ENCODE data around the gene DAB1. TPM values are rescaled to one million over a fixed set of nuclear protein-coding genes. Genes with fewer than 3 reads are reported as not detected.

DAB1 gene
- polyA plus RNA-seq, 3 donors, result not detected

DNA sequence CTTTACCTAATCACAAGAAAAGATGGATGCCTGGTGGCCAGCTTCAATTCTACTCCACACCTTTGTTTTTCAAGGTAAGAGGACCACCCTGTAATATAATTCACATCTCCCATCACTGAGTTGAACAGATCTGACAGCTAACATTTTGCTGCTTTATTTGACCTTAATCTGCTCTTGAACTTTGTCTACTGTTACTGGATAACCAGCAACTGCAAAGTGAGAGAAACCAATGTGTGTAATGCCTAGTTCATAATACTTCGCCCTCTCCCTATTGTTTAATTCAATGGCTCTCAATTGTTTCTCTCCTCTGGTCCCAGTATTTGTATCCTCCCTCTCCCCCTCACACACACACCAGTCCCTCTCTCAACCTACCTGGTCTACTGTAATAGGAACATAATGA is 214.4 kb downstream of the DAB1 start:
- intact Hi-C loops (cut with micrococcal nuclease), result no loop called here
- Histone ChIP-seq H3K4me1 (ENCODE audit: control insufficient read depth in 1 of 2, insufficient read depth in 2 of 2, low read length in 2 of 2) (no peaks in the 10 kb centered on the region), H3K36me3 (replicated peaks in 1 of 2; ENCODE audit: control insufficient read depth in 1 of 2, insufficient read depth in 2 of 2, low read length in 2 of 2) (no peaks in the 10 kb centered on the region), H2AFZ (ENCODE audit: insufficient read depth, low read depth, low read length, poor library complexity, severe bottlenecking) (no peak overlapping the region), H3K27ac (ENCODE audit: low read depth in 1 of 2, low read length in 2 of 2) (no peak overlapping the region), H3K9me3 (replicated peaks in 1 of 2; ENCODE audit: control insufficient read depth in 1 of 2, insufficient read depth in 1 of 2, low read length in 2 of 2) (no peaks in the 10 kb centered on the region), H3K27me3 (ENCODE audit: control insufficient read depth in 2 of 2, insufficient read depth in 2 of 2, low read length in 2 of 2) (no peaks in the 10 kb centered on the region), H3K4me2 (replicated peaks; ENCODE audit: extremely low read depth, low read length, poor library complexity, severe bottlenecking) (no peak overlapping the region), H3K79me2 (ENCODE audit: insufficient read depth, low read length) (no peaks in the 10 kb centered on the region), H4K20me1 (ENCODE audit: insufficient read depth, low read length) (no peaks in the 10 kb centered on the region), H3K4me3 (replicated peaks in 1 of 3; ENCODE audit: low read depth in 2 of 3, low read length in 3 of 3) (no peak overlapping the region), H3K9ac (ENCODE audit: insufficient read depth, low read length, poor library complexity, severe bottlenecking) (no peak overlapping the region)
- H3K27ac Mint-ChIP-seq, result no peak overlapping the region
- H3K27me3 Mint-ChIP-seq (ENCODE audit: low read depth in 3 of 3), result no peaks in the 10 kb centered on the region
- no CpG with 5 or more reads among the region's 1 CpG for WGBS (ENCODE audit: insufficient coverage)
- TF ChIP-seq, protein P1, sequence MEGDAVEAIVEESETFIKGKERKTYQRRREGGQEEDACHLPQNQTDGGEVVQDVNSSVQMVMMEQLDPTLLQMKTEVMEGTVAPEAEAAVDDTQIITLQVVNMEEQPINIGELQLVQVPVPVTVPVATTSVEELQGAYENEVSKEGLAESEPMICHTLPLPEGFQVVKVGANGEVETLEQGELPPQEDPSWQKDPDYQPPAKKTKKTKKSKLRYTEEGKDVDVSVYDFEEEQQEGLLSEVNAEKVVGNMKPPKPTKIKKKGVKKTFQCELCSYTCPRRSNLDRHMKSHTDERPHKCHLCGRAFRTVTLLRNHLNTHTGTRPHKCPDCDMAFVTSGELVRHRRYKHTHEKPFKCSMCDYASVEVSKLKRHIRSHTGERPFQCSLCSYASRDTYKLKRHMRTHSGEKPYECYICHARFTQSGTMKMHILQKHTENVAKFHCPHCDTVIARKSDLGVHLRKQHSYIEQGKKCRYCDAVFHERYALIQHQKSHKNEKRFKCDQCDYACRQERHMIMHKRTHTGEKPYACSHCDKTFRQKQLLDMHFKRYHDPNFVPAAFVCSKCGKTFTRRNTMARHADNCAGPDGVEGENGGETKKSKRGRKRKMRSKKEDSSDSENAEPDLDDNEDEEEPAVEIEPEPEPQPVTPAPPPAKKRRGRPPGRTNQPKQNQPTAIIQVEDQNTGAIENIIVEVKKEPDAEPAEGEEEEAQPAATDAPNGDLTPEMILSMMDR (IDR thresholded peaks at IDR 0.05), result no peak
- H3K4me1 Mint-ChIP-seq, result no peaks in the 10 kb centered on the region
- DNase-seq, result no peak
- no peaks in the 10 kb centered on the region for H3K36me3 Mint-ChIP-seq
- H3K4me3 Mint-ChIP-seq, result no peak overlapping the region
- peaks cover 0 to 8% (median 0%) of the 10 kb centered on the region in 7 donors for H3K9me3 Mint-ChIP-seq

DNA sequence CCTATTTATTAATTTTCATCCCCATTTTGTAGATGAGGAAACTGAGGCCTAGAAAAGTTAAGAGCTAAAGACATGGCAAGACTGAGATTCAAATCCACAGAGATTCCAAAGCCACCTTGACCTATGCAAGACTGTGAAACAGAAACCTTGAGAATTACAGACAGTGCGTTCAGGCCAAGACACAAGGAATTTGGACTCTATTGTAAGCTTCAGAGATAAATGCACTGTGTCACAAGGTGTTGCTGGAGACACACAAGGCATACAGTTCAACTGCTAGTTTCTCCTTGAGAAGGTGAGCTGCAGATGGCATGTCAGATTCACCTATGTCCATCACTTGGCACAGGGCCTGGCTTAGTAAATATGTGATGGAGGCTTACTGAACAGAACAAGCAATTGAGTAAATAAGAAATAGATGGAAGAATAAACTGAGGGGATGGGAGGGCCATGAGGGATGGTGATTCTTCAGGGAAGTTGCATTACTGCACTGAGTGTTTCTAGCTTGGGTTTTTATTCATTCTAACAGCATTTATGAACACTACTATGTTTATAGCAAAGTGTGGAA is 215.0 kb downstream of the DAB1 start:
- TF ChIP-seq, protein P1 (IDR thresholded peaks at IDR 0.05), result no peak
- no peak overlapping the region for H3K4me2 ChIP-seq (replicated peaks; ENCODE audit: extremely low read depth, low read length, poor library complexity, severe bottlenecking)
- Mint-ChIP-seq H3K4me1 (no peaks in the 10 kb centered on the region), H3K36me3 (no peaks in the 10 kb centered on the region), H3K27me3 (ENCODE audit: low read depth in 3 of 3) (no peaks in the 10 kb centered on the region), H3K4me3 (no peak overlapping the region), H3K9me3 (peaks cover 0 to 8% (median 0%) of the 10 kb centered on the region in 7 donors), H3K27ac (no peak overlapping the region)
- no peak overlapping the region for H3K9ac ChIP-seq (ENCODE audit: insufficient read depth, low read length, poor library complexity, severe bottlenecking)
- WGBS (ENCODE audit: insufficient coverage), result 100% methylated on average over 1 of the region's 1 CpG
- no peaks in the 10 kb centered on the region for H3K4me1 ChIP-seq (ENCODE audit: control insufficient read depth in 1 of 2, insufficient read depth in 2 of 2, low read length in 2 of 2)
- H3K79me2 ChIP-seq (ENCODE audit: insufficient read depth, low read length), result no peaks in the 10 kb centered on the region
- H3K27me3 ChIP-seq (ENCODE audit: control insufficient read depth in 2 of 2, insufficient read depth in 2 of 2, low read length in 2 of 2), result no peaks in the 10 kb centered on the region
- H3K36me3 ChIP-seq (replicated peaks in 1 of 2; ENCODE audit: control insufficient read depth in 1 of 2, insufficient read depth in 2 of 2, low read length in 2 of 2), result no peaks in the 10 kb centered on the region
- H4K20me1 ChIP-seq (ENCODE audit: insufficient read depth, low read length), result no peaks in the 10 kb centered on the region
- no peak overlapping the region for H2AFZ ChIP-seq (ENCODE audit: insufficient read depth, low read depth, low read length, poor library complexity, severe bottlenecking)
- DNase-seq, result no peak
- H3K4me3 ChIP-seq (replicated peaks in 1 of 3; ENCODE audit: low read depth in 2 of 3, low read length in 3 of 3), result no peak overlapping the region
- no peak overlapping the region for H3K27ac ChIP-seq (ENCODE audit: low read depth in 1 of 2, low read length in 2 of 2)
- intact Hi-C loops (cut with micrococcal nuclease), result no loop called here
- H3K9me3 ChIP-seq (replicated peaks in 1 of 2; ENCODE audit: control insufficient read depth in 1 of 2, insufficient read depth in 1 of 2, low read length in 2 of 2), result no peaks in the 10 kb centered on the region

Measured in CD14-positive monocyte (primary cell).